Dendritic cell treated with granulocyte-macrophage colony-stimulating factor and Interleukin-4, amounts not matched to agents 40 ng/mL and 50 ng/mL, for 4 days (primary cell): ENCODE results near the gene FIBCD1.
"Not testable (repeated sequence)": the region's sequence is repeated elsewhere in the genome, so short reads cannot be mapped to it uniquely, and the experiment has no call there.

Experiments used
- H3K27ac Mint-ChIP-seq: one replicate; pipeline ENCODE4 v1.8.0; 2022; ENCODE audit warnings: mild to moderate bottlenecking, mixed read lengths
- H3K27me3 Mint-ChIP-seq: one replicate; pipeline ENCODE4 v1.8.0; 2022; ENCODE audit warnings: mild to moderate bottlenecking, mixed read lengths
- H3K36me3 Mint-ChIP-seq: one replicate; pipeline ENCODE4 v1.8.0; 2022; ENCODE audit warnings: low read depth, mixed read lengths
- H3K4me1 Mint-ChIP-seq: one replicate; pipeline ENCODE4 v1.8.0; 2022; ENCODE audit warnings: low read depth, mixed read lengths
- H3K4me3 Mint-ChIP-seq: one replicate; pipeline ENCODE4 v1.8.0; 2022; ENCODE audit warnings: mild to moderate bottlenecking, moderate library complexity, mixed read lengths
- H3K9me3 Mint-ChIP-seq: one replicate; pipeline ENCODE4 v1.8.0; 2022; ENCODE audit warnings: mixed read lengths
- intact Hi-C: fragments of 100-400 bp; cut with micrococcal nuclease; formaldehyde crosslinking; loops from one replicate; pipeline ENCODE4 v1.15.0; 2022

Gene FIBCD1

GRCh38 chr9:130912932-130913598, 26.0 kb downstream of the FIBCD1 start:
- H3K4me3 Mint-ChIP-seq: no peak overlapping the region
- H3K27ac Mint-ChIP-seq: no peak overlapping the region
- intact Hi-C loops: no loop called here
- H3K36me3 Mint-ChIP-seq: no peaks in the 10 kb centered on the region
- H3K9me3 Mint-ChIP-seq: no peaks in the 10 kb centered on the region
- H3K27me3 Mint-ChIP-seq: peaks cover 21% of the 10 kb centered on the region
- no peaks in the 10 kb centered on the region for H3K4me1 Mint-ChIP-seq

GRCh38 chr9:130911254-130912049, 27.6 kb downstream of the FIBCD1 start:
- H3K4me3 Mint-ChIP-seq: no peak overlapping the region
- H3K27me3 Mint-ChIP-seq: peaks cover 23% of the 10 kb centered on the region
- no peaks in the 10 kb centered on the region for H3K36me3 Mint-ChIP-seq
- no peaks in the 10 kb centered on the region for H3K9me3 Mint-ChIP-seq
- intact Hi-C loops: no loop called here
- H3K4me1 Mint-ChIP-seq: no peaks in the 10 kb centered on the region
- H3K27ac Mint-ChIP-seq: no peak overlapping the region

- H3K4me3 Mint-ChIP-seq, H3K9me3 Mint-ChIP-seq, intact Hi-C loops, H3K36me3 Mint-ChIP-seq, H3K27ac Mint-ChIP-seq, H3K4me1 Mint-ChIP-seq: not testable (repeated sequence)
- peaks cover 23% of the 10 kb centered on the region for H3K27me3 Mint-ChIP-seq
Measured at GRCh38 chr9:130910670-130911069, 28.4 kb downstream of the FIBCD1 start.

- not testable (repeated sequence) for H3K4me3 Mint-ChIP-seq
Measured at GRCh38 chr9:130910041-130910440, 29.0 kb downstream of the FIBCD1 start.

GRCh38 chr9:130908878-130909355, 30.1 kb downstream of the FIBCD1 start:
- no peaks in the 10 kb centered on the region for H3K9me3 Mint-ChIP-seq
- no peak overlapping the region for H3K4me3 Mint-ChIP-seq
- no peak overlapping the region for H3K27ac Mint-ChIP-seq
- peaks cover 18% of the 10 kb centered on the region for H3K27me3 Mint-ChIP-seq
- H3K36me3 Mint-ChIP-seq: no peaks in the 10 kb centered on the region
- intact Hi-C loops: no loop called here
- peaks cover 5% of the 10 kb centered on the region for H3K4me1 Mint-ChIP-seq

More at GRCh38 chr9:130910041-130910440, 29.0 kb downstream of the FIBCD1 start:
- H3K9me3 Mint-ChIP-seq, H3K4me1 Mint-ChIP-seq, intact Hi-C loops, H3K27ac Mint-ChIP-seq, H3K36me3 Mint-ChIP-seq: not testable (repeated sequence)
- H3K27me3 Mint-ChIP-seq: peaks cover 20% of the 10 kb centered on the region

- Mint-ChIP-seq H3K4me3 (no peak overlapping the region), H3K27me3 (peaks cover 18% of the 10 kb centered on the region), H3K36me3 (no peaks in the 10 kb centered on the region), H3K27ac (no peak overlapping the region), H3K4me1 (peaks cover 5% of the 10 kb centered on the region), H3K9me3 (no peaks in the 10 kb centered on the region)
- intact Hi-C loops: no loop called here
Measured at GRCh38 chr9:130908146-130908877, 30.7 kb downstream of the FIBCD1 start.

GRCh38 chr9:130906735-130907416, 32.2 kb downstream of the FIBCD1 start:
- Mint-ChIP-seq H3K27ac (no peak overlapping the region), H3K9me3 (no peaks in the 10 kb centered on the region), H3K4me3 (no peak overlapping the region), H3K27me3 (peaks cover 18% of the 10 kb centered on the region), H3K36me3 (no peaks in the 10 kb centered on the region), H3K4me1 (peaks cover 5% of the 10 kb centered on the region)
- intact Hi-C loops: no loop called here

- Mint-ChIP-seq H3K4me3 (no peak overlapping the region), H3K4me1 (peaks cover 5% of the 10 kb centered on the region), H3K27ac (no peak overlapping the region), H3K9me3 (no peaks in the 10 kb centered on the region), H3K36me3 (no peaks in the 10 kb centered on the region), H3K27me3 (peaks cover 18% of the 10 kb centered on the region)
- intact Hi-C loops: no loop called here
Measured at GRCh38 chr9:130905902-130906734, 32.9 kb downstream of the FIBCD1 start.

GRCh38 chr9:130905125-130905901, 33.7 kb downstream of the FIBCD1 start:
- H3K9me3 Mint-ChIP-seq: no peaks in the 10 kb centered on the region
- no peaks in the 10 kb centered on the region for H3K36me3 Mint-ChIP-seq
- no peak overlapping the region for H3K4me3 Mint-ChIP-seq
- H3K27me3 Mint-ChIP-seq: peaks cover 20% of the 10 kb centered on the region
- H3K27ac Mint-ChIP-seq: no peak overlapping the region
- intact Hi-C loops: no loop called here
- H3K4me1 Mint-ChIP-seq: peaks cover 5% of the 10 kb centered on the region

- Mint-ChIP-seq H3K36me3 (no peaks in the 10 kb centered on the region), H3K4me3 (no peak overlapping the region), H3K27ac (no peak overlapping the region), H3K9me3 (no peaks in the 10 kb centered on the region), H3K4me1 (peaks cover 5% of the 10 kb centered on the region), H3K27me3 (peaks cover 23% of the 10 kb centered on the region)
- intact Hi-C loops: no loop called here
Measured at GRCh38 chr9:130904070-130905044, 34.7 kb downstream of the FIBCD1 start.

GRCh38 chr9:130903194-130904069, 35.6 kb downstream of the FIBCD1 start:
- Mint-ChIP-seq H3K4me3 (no peak overlapping the region), H3K4me1 (peaks cover 5% of the 10 kb centered on the region), H3K36me3 (no peaks in the 10 kb centered on the region), H3K27ac (no peak overlapping the region), H3K9me3 (no peaks in the 10 kb centered on the region), H3K27me3 (peaks cover 21% of the 10 kb centered on the region)
- intact Hi-C loops: no loop called here
